Colonic mucosa (tissue), 4 donors: ENCODE measurements around the gene WNT2. TPM values are rescaled to one million over a fixed set of nuclear protein-coding genes. Genes with fewer than 3 reads are reported as not detected.

Experiments used
- DNase-seq: peaks from one replicate; pipeline ENCODE4 v3.0.0-alpha.2; 2020
- H3K27ac ChIP-seq: fragments of 200-600 bp; one replicate; pipeline ENCODE4 v1.8.0; 2021
- H3K27me3 ChIP-seq: fragments of 200-600 bp; one replicate; pipeline ENCODE4 v1.8.0; 2021
- H3K36me3 ChIP-seq: fragments of 200-600 bp; one replicate; pipeline ENCODE4 v1.8.0; 2021
- H3K4me1 ChIP-seq: fragments of 200-600 bp; one replicate; pipeline ENCODE4 v1.8.0; 2021; ENCODE audit warnings: mild to moderate bottlenecking
- H3K4me3 ChIP-seq: fragments of 200-600 bp; one replicate; pipeline ENCODE4 v1.8.0; 2021
- H3K9ac ChIP-seq, 2 donors: one replicate each; pipeline ENCODE4 v1.7.0; 2013; ENCODE audit warnings: control low read depth in 2 of 2, low read depth in 2 of 2, low read length in 2 of 2
- H3K9me3 ChIP-seq: fragments of 200-600 bp; one replicate; pipeline ENCODE4 v1.8.0; 2021
- CTCF ChIP-seq: fragments of 200-600 bp; IDR thresholded peaks from one replicate; pipeline ENCODE4 v1.8.0; 2022; ENCODE audit warnings: antibody characterized with exemption, mild to moderate bottlenecking
- intact Hi-C: fragments of 100-400 bp; cut with DNase I; formaldehyde crosslinking; loops from one replicate; pipeline ENCODE4 v1.14.1; 2022
- total RNA-seq, 2 donors: library from RNA; stranded (reverse); fragmentation: NEBNext Ultra II Directional in 1 of 2; extraction: Animal tissue kit (Norgen Biotek cat#: 25700) in 1 of 2; gene quantifications; one replicate each; pipeline ENCODE4 v1.2.1, GENCODE V29; 2021
- donor health status: healthy.
- donor health status: DM: no; HTN: no; CAD: no.
- donor health status: DM: no; HTN: no; CAD: no.

WNT2 gene
- total RNA-seq, 2 donors from 2014 or later: 0.11 TPM; not detected in 1

DNA sequence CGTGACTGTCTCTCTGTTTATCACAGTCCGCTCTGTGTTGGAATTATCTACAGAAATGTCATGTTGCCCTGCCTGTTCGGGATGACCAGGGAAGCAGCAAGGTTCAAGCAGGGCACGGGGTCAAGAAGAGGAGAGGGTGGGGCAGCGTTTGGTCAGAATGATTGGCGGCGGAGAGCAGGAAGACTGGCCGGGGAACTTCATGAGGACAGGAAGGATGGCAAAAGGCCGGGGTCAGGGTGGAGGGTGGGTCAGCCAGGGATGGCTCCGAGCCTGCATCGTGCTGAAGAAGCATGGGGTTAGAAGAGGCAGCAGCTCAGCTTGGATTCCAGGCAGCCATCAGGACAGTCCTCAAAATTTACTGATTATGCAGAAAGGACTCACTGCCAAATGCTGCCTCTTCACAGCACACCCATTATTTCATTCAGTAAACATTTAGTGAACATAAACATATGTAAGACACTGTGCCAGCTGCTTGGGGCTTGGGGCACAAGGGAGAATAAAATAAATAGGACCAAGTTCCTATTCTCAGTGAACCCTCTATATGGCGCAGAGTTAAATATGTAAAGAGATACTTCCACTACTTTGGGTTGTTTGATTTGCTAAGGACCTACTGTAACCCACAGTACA is 42.8 kb downstream of the WNT2 start:
- H3K27ac ChIP-seq: no peak overlapping the region
- no peaks in the 10 kb centered on the region for H3K9me3 ChIP-seq
- H3K4me3 ChIP-seq: no peak overlapping the region
- H3K4me1 ChIP-seq: no peaks in the 10 kb centered on the region
- intact Hi-C loops: no loop called here
- DNase-seq: no peak
- H3K27me3 ChIP-seq: no peaks in the 10 kb centered on the region
- no peak for TF ChIP-seq CTCF
- no peak overlapping the region for H3K9ac ChIP-seq
- H3K36me3 ChIP-seq: no peaks in the 10 kb centered on the region

- Histone ChIP-seq H3K27me3 (no peaks in the 10 kb centered on the region), H3K27ac (no peak overlapping the region), H3K36me3 (no peaks in the 10 kb centered on the region), H3K4me3 (no peak overlapping the region), H3K9ac (no peak overlapping the region), H3K9me3 (no peaks in the 10 kb centered on the region), H3K4me1 (no peaks in the 10 kb centered on the region)
- intact Hi-C loops: no loop called here
- DNase-seq: no peak
- no peak for TF ChIP-seq CTCF
Observed at GRCh38 chr7:117279203-117279602, 43.7 kb downstream of the WNT2 start.

DNA sequence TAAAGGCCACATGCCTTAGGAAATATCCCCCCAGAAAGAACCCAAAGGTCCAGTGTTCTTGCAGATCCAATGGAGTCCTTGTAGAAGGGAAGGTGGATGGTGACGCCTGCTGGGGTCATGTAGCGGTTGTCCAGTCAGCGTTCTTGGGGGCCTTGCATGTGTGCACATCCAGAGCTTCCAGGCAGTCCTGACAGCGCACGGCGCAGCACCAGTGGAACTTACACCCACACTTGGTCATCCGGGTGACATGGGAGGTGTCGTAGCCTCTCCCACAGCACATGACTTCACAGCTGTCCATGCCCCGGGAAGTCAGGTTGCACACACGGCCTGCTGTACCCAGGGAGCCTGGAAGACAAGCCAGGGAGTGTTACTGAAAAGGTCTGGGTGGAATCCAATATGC is 44.8 kb downstream of the WNT2 start:
- Histone ChIP-seq H3K4me1 (no peaks in the 10 kb centered on the region), H3K27ac (no peak overlapping the region), H3K27me3 (no peaks in the 10 kb centered on the region), H3K4me3 (no peak overlapping the region), H3K9me3 (no peaks in the 10 kb centered on the region), H3K36me3 (no peaks in the 10 kb centered on the region), H3K9ac (no peak overlapping the region)
- no peak for DNase-seq
- no peak for TF ChIP-seq CTCF
- intact Hi-C loops: no loop called here

GRCh38 chr7:117277576-117277975 is 45.3 kb downstream of the WNT2 start:
- TF ChIP-seq CTCF: no peak
- Histone ChIP-seq H3K4me3 (no peak overlapping the region), H3K9me3 (no peaks in the 10 kb centered on the region), H3K36me3 (no peaks in the 10 kb centered on the region), H3K27me3 (no peaks in the 10 kb centered on the region), H3K9ac (no peak overlapping the region), H3K4me1 (no peaks in the 10 kb centered on the region), H3K27ac (no peak overlapping the region)
- intact Hi-C loops: no loop called here
- no peak for DNase-seq

- no peaks in the 10 kb centered on the region for H3K36me3 ChIP-seq
Observed at GRCh38 chr7:117274951-117275350, 47.9 kb downstream of the WNT2 start.

More at GRCh38 chr7:117274951-117275350, 47.9 kb downstream of the WNT2 start:
- Histone ChIP-seq H3K27me3 (no peaks in the 10 kb centered on the region), H3K4me1 (no peaks in the 10 kb centered on the region), H3K4me3 (no peak overlapping the region), H3K9ac (no peak overlapping the region), H3K27ac (no peak overlapping the region), H3K9me3 (no peaks in the 10 kb centered on the region)
- DNase-seq: no peak
- no peak for TF ChIP-seq CTCF
- intact Hi-C loops: no loop called here
